ENCODE measurements around the gene ZWILCH. TPM values are rescaled to one million over a fixed set of nuclear protein-coding genes. Genes with fewer than 3 reads are reported as not detected.

Gene ZWILCH
- polyA plus RNA-seq, 1 experiment, result 18.1 TPM

DNA sequence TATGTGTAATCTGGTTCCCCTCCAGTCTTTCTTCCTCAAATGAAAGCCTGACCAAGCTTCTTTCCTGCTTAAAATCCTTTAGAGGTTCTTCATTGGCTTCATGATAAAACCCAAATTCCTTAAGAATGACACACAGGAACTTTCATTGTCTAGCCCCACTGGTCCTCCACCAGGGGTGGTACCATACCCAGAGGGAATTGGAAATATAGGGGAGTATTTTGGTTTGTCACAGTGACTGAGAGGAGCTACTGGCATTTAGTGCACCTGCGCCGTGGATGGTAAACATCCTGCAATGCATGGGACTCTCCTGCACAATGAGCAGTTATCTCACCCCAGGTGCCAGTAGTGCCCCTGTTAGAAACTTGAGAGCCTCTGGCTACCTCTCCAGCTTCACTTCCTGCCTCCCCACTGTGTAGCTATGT lies 10.8 kb downstream of the ZWILCH start:
- ChIA-PET POLR2A (no interaction called here), CTCF (interaction anchor here (0.9 kb wide), 1 partner anchor 18 kb away, joined by 3 read pairs; no protein-coding TSS in a partner anchor)
- no peak for DNase-seq (ENCODE audit: low read depth, low spot score)
- no peaks in the 10 kb centered on the region for H3K27me3 ChIP-seq (ENCODE audit: control insufficient read depth, insufficient read depth, low read length)
- H3K4me3 ChIP-seq (ENCODE audit: low read depth, low read length), result no peak overlapping the region
- H3K9me3 ChIP-seq (ENCODE audit: control insufficient read depth, insufficient read depth, low read length), result no peaks in the 10 kb centered on the region
- TF ChIP-seq, protein P1, sequence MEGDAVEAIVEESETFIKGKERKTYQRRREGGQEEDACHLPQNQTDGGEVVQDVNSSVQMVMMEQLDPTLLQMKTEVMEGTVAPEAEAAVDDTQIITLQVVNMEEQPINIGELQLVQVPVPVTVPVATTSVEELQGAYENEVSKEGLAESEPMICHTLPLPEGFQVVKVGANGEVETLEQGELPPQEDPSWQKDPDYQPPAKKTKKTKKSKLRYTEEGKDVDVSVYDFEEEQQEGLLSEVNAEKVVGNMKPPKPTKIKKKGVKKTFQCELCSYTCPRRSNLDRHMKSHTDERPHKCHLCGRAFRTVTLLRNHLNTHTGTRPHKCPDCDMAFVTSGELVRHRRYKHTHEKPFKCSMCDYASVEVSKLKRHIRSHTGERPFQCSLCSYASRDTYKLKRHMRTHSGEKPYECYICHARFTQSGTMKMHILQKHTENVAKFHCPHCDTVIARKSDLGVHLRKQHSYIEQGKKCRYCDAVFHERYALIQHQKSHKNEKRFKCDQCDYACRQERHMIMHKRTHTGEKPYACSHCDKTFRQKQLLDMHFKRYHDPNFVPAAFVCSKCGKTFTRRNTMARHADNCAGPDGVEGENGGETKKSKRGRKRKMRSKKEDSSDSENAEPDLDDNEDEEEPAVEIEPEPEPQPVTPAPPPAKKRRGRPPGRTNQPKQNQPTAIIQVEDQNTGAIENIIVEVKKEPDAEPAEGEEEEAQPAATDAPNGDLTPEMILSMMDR (IDR thresholded peaks at IDR 0.05; ENCODE audit: low read depth, low read length), result no peak
- H3K27ac ChIP-seq (ENCODE audit: low read depth, low read length), result no peak overlapping the region

DNA sequence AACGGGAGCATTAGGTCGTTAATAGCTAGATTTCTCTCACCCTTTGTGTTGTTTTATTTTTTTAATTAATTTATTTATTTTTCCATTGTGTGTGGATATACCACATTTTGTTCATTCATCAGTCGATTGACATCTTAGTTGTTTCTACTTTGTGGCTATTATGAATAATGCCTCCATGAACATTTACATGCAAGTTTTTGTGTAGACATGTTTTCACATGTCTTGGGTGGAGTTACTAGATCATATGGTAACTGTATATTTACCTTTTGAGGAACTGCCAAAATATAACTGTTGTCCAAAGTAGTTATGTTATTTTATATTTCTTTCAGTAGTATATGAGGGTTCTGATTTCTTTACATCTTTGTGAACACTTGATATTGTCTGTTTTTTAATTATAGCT lies 18.8 kb downstream of the ZWILCH start:
- ChIA-PET POLR2A (no interaction called here), CTCF (interaction anchor here (0.7 to 1.0 kb wide), 2 partner anchors 17 to 26 kb away, joined by 3 to 4 read pairs; partner anchors contain the start of gene SNAPC5)
- TF ChIP-seq, protein P1 (IDR thresholded peaks at IDR 0.05; ENCODE audit: low read depth, low read length), result no peak
- no peak overlapping the region for H3K4me3 ChIP-seq (ENCODE audit: low read depth, low read length)
- H3K27me3 ChIP-seq (ENCODE audit: control insufficient read depth, insufficient read depth, low read length), result no peaks in the 10 kb centered on the region
- H3K9me3 ChIP-seq (ENCODE audit: control insufficient read depth, insufficient read depth, low read length), result no peaks in the 10 kb centered on the region
- H3K27ac ChIP-seq (ENCODE audit: low read depth, low read length), result no peak overlapping the region
- DNase-seq (ENCODE audit: low read depth, low spot score), result no peak

DNA sequence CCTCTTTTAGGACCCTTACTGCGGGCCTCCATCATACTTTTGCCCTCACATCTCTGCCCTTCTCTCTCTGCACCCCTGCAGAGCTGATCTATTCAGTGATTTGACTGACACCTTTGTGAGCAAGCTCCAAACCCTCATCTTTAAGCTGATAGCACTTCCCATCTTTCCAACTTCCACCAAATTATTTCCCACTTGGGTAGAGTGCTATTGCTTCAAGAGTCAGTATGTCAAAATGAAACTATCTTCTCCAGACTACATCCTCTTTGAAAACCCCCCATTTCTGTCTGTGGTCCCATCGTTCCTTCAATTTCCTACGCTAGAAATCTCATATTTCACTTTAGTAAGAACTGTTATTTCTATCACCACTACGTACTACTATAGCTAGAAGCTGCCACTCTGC lies 19.7 kb downstream of the ZWILCH start:
- DNase-seq (ENCODE audit: low read depth, low spot score), result no peak
- Histone ChIP-seq H3K4me3 (ENCODE audit: low read depth, low read length) (no peak overlapping the region), H3K27ac (ENCODE audit: low read depth, low read length) (no peak overlapping the region), H3K27me3 (ENCODE audit: control insufficient read depth, insufficient read depth, low read length) (no peaks in the 10 kb centered on the region), H3K9me3 (ENCODE audit: control insufficient read depth, insufficient read depth, low read length) (no peaks in the 10 kb centered on the region)
- ChIA-PET POLR2A (no interaction called here), CTCF (interaction anchor here (0.7 to 1.0 kb wide), 2 partner anchors 18 to 27 kb away, joined by 3 to 4 read pairs; partner anchors contain the start of gene SNAPC5)
- TF ChIP-seq, protein P1 (IDR thresholded peaks at IDR 0.05; ENCODE audit: low read depth, low read length), result no peak

DNA sequence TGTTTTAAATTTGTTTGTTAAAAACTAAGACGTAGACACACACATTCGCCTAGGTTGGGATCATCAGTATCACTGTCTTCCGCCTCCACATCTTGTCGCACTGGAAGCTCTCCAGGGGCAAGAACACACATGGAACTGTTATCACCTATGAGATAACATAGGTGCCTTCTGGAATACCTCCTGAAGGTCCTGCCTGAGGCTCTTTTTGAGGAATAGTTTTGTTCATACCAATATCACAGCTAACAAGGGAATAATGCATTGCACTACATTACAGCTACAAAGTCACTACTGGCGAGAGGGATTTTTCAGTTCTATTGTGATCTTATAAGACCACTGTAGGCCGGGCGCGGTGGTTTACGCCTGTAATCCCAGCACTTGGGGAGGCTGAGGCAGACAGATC lies 29.9 kb downstream of the ZWILCH start:
- Histone ChIP-seq H3K27me3 (ENCODE audit: control insufficient read depth, insufficient read depth, low read length) (no peaks in the 10 kb centered on the region), H3K9me3 (ENCODE audit: control insufficient read depth, insufficient read depth, low read length) (no peaks in the 10 kb centered on the region), H3K4me3 (ENCODE audit: low read depth, low read length) (no peak overlapping the region), H3K27ac (ENCODE audit: low read depth, low read length) (no peak overlapping the region)
- TF ChIP-seq, protein P1 (IDR thresholded peaks at IDR 0.05; ENCODE audit: low read depth, low read length), result no peak
- no peak for DNase-seq (ENCODE audit: low read depth, low spot score)
- ChIA-PET CTCF (no interaction called here), POLR2A (no interaction called here)

DNA sequence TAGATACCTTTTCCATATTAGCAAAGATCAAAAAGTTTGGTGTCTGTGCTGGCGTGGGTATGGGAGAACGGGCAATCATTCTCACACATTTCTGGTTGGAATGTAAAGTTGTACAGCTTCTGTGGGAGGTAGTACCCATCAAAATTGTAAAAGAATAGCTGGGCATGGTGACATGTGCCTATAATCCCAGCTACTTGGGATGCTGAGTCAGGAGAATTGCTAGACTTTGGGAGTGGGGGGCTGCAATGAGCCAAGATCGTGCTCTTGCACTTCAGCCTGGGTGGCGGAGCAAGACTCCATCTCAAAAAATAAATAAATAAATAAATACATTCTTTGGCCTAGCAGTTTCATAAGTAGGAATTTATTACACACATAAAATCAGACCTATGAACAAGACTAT lies 37.8 kb downstream of the ZWILCH start:
- POLR2A ChIA-PET, result no interaction called here
- H3K27me3 ChIP-seq (ENCODE audit: control insufficient read depth, insufficient read depth, low read length), result no peaks in the 10 kb centered on the region
- H3K9me3 ChIP-seq (ENCODE audit: control insufficient read depth, insufficient read depth, low read length), result no peaks in the 10 kb centered on the region
- DNase-seq (ENCODE audit: low read depth, low spot score), result no peak
- TF ChIP-seq, protein P1 (IDR thresholded peaks at IDR 0.05; ENCODE audit: low read depth, low read length), result no peak
- CTCF ChIA-PET, result interaction anchor here (2.9 kb wide), 1 partner anchor 24 kb away, joined by 12 read pairs; the partner anchor contains the start of gene LCTL
- H3K27ac ChIP-seq (ENCODE audit: low read depth, low read length), result no peak overlapping the region
- no peak overlapping the region for H3K4me3 ChIP-seq (ENCODE audit: low read depth, low read length)
